ENCODE data around the gene RABEP2. TPM values are rescaled to one million over a fixed set of nuclear protein-coding genes. Genes with fewer than 3 reads are reported as not detected.

Gene RABEP2
- total RNA-seq, 1 experiment from 2014 or later: 17.5 TPM

DNA sequence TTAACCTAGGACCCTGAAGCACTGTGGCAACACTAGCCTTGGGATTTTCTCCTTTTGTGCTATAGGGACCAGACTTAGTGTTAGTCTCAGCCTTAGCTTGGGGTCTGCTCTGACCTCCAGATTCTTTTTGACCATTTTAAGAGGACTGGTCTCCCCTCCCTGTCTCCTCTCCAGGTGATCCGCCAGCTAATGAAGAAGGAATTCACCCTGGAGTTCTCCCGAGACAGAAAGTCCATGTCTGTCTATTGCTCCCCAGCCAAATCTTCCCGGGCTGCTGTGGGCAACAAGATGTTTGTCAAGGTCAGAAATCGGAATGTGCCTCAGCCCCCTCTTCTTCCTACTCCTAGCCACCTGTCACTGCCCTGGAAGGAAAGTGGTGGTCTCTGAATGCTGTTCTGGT, 27.2 kb downstream of the RABEP2 start:
- Histone ChIP-seq H4K20me1 (ENCODE audit: control insufficient read depth, insufficient read depth, insufficient read length) (no peaks in the 10 kb centered on the region), H2BK120ac (ENCODE audit: low read depth, low read length, poor library complexity, severe bottlenecking) (no peak overlapping the region), H2BK12ac (ENCODE audit: insufficient read length, low read depth, low read length) (no peak overlapping the region), H3K27ac (ENCODE audit: insufficient read length, low read depth, low read length) (no peak overlapping the region), H3K9me3 (ENCODE audit: control insufficient read depth, low read depth, low read length) (no peaks in the 10 kb centered on the region), H3K79me2 (ENCODE audit: insufficient read depth, low read length) (no peaks in the 10 kb centered on the region), H3K4me2 (ENCODE audit: insufficient read depth, insufficient read length, low read length) (no peak overlapping the region), H3T11ph (ENCODE audit: low read length) (no peak overlapping the region), H2BK20ac (ENCODE audit: low read depth, low read length, poor library complexity, severe bottlenecking) (no peak overlapping the region), H3K18ac (ENCODE audit: insufficient read length, low read depth, low read length) (no peak overlapping the region), H3K79me1 (ENCODE audit: insufficient read depth, low read depth, low read length, poor library complexity, severe bottlenecking) (no peaks in the 10 kb centered on the region), H3K4me1 (ENCODE audit: insufficient read depth, low read length) (no peaks in the 10 kb centered on the region), H3K14ac (ENCODE audit: insufficient read depth, low read length) (no peak overlapping the region), H2AFZ (ENCODE audit: low read length) (no peak overlapping the region), H2BK5ac (ENCODE audit: insufficient read length, low read length) (no peak overlapping the region), H3K23ac (ENCODE audit: insufficient read length, low read depth, low read length) (no peak overlapping the region), H3K23me2 (ENCODE audit: insufficient read length, low read depth, low read length, poor library complexity, severe bottlenecking) (no peaks in the 10 kb centered on the region), H3K4ac (ENCODE audit: low read depth, low read length) (no peak overlapping the region), H3K27me3 (ENCODE audit: insufficient read depth, low read length) (no peaks in the 10 kb centered on the region), H2AK5ac (ENCODE audit: insufficient read length, low read length) (no peak overlapping the region), H4K5ac (ENCODE audit: insufficient read length, low read depth, low read length) (no peak overlapping the region), H3K9ac (ENCODE audit: extremely low read depth, insufficient read length, low read length) (no peak overlapping the region), H4K8ac (replicated peaks; ENCODE audit: insufficient read length, low read depth, low read length) (no peak overlapping the region), H3K56ac (ENCODE audit: insufficient read length, low read depth, low read length) (no peak overlapping the region), H4K91ac (ENCODE audit: insufficient read length, low read depth, low read length) (no peak overlapping the region), H2BK15ac (ENCODE audit: low read depth, low read length) (no peak overlapping the region)
- Mint-ChIP-seq H3K4me1 (no peaks in the 10 kb centered on the region), H3K9me3 (no peaks in the 10 kb centered on the region), H3K36me3 (ENCODE audit: insufficient read depth in 1 of 3, low read depth in 3 of 3) (no peaks in the 10 kb centered on the region; a peak in 1 of 7 replicates), H3K4me3 (no peak overlapping the region), H3K27me3 (ENCODE audit: low read depth) (no peaks in the 10 kb centered on the region), H3K27ac (peak overlapping the region; percentile 64 to 77 (median 77); a peak in 2 of 7 replicates)
- DNase-seq: no peak
- TF ChIP-seq, protein P1, sequence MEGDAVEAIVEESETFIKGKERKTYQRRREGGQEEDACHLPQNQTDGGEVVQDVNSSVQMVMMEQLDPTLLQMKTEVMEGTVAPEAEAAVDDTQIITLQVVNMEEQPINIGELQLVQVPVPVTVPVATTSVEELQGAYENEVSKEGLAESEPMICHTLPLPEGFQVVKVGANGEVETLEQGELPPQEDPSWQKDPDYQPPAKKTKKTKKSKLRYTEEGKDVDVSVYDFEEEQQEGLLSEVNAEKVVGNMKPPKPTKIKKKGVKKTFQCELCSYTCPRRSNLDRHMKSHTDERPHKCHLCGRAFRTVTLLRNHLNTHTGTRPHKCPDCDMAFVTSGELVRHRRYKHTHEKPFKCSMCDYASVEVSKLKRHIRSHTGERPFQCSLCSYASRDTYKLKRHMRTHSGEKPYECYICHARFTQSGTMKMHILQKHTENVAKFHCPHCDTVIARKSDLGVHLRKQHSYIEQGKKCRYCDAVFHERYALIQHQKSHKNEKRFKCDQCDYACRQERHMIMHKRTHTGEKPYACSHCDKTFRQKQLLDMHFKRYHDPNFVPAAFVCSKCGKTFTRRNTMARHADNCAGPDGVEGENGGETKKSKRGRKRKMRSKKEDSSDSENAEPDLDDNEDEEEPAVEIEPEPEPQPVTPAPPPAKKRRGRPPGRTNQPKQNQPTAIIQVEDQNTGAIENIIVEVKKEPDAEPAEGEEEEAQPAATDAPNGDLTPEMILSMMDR (conservative IDR thresholded peaks at IDR 0.05): no peak
- WGBS (ENCODE audit: extremely low coverage, insufficient read length, low lambda C conversion rate): no CpG with 5 or more reads among the region's 4 CpGs
